Mesodermal cell (in vitro differentiated cells): Measurements from ENCODE around the gene SH3BGRL2.
"Not testable (repeated sequence)": the region's sequence is repeated elsewhere in the genome, so short reads cannot be mapped to it uniquely, and the experiment has no call there.

Experiments
- H3K27ac ChIP-seq: 2 replicates; pipeline ENCODE4 v1.7.0; 2013; ENCODE audit warnings: mild to moderate bottlenecking, low read depth, low read length, moderate library complexity; ENCODE audit not compliant: severe bottlenecking
- H3K36me3 ChIP-seq: 2 replicates; pipeline ENCODE4 v1.7.1; 2013; ENCODE audit warnings: mild to moderate bottlenecking, low read length, moderate library complexity; ENCODE audit not compliant: control insufficient read depth, insufficient read depth
- H3K4me1 ChIP-seq: one replicate; pipeline ENCODE4 v1.7.1; 2013; ENCODE audit warnings: mild to moderate bottlenecking, low read length; ENCODE audit not compliant: insufficient read depth, control insufficient read depth, poor library complexity, severe bottlenecking
- H3K4me3 ChIP-seq: 2 replicates; pipeline ENCODE4 v1.7.0; 2013; ENCODE audit warnings: low read length, control low read depth, mild to moderate bottlenecking; ENCODE audit not compliant: insufficient read depth, poor library complexity, severe bottlenecking; ENCODE audit errors: extremely low read depth
- H3K9me3 ChIP-seq: 2 replicates; pipeline ENCODE4 v1.7.1; 2013; ENCODE audit warnings: mild to moderate bottlenecking, low read length, moderate library complexity; ENCODE audit not compliant: control insufficient read depth
- WGBS, 2 experiments: methylation state at CpG; one replicate each; pipeline ENCODE4 v1.1.5; 2013; ENCODE audit warnings: missing lambda C conversion rate in 2 of 2; ENCODE audit not compliant: insufficient coverage in 2 of 2; 5-methylcytosine and 5-hydroxymethylcytosine counted together

Gene SH3BGRL2

GRCh38 chr6:79742030-79742429 lies 110.9 kb downstream of the SH3BGRL2 start:
- no CpG with 5 or more reads among the region's 2 CpGs for WGBS, 2 experiments
- no peaks in the 10 kb centered on the region for H3K4me1 ChIP-seq
- no peaks in the 10 kb centered on the region for H3K36me3 ChIP-seq
- H3K27ac ChIP-seq = no peak overlapping the region
- no peaks in the 10 kb centered on the region for H3K9me3 ChIP-seq
- H3K4me3 ChIP-seq = no peak overlapping the region

GRCh38 chr6:79745282-79745681 lies 114.2 kb downstream of the SH3BGRL2 start:
- not testable (repeated sequence) for H3K4me3 ChIP-seq, H3K9me3 ChIP-seq, H3K27ac ChIP-seq, H3K36me3 ChIP-seq, H3K4me1 ChIP-seq
- 96 to 100% methylated on average over 2 of the region's 2 CpGs for WGBS, 2 experiments

DNA sequence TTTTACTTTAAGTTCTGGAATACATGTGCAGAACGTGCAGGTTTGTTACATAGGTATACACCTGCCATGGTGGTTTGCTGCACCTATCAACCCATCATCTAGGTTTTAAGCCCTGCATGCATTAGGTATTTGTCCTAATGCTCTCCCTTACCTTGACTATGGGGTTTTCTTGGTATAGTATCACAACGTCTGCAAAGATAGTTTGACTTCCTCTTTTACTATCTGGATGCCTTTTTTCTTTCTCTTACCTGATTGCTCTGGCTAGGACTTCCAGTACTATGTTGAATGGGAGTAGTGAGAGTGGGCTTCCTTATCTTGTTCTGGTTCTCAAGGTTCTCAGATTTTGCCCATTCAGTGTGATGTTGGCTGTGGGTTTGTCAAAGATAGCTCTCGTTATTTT lies 115.2 kb downstream of the SH3BGRL2 start:
- not testable (repeated sequence) for H3K36me3 ChIP-seq, H3K9me3 ChIP-seq, H3K4me1 ChIP-seq, H3K27ac ChIP-seq, H3K4me3 ChIP-seq
- 83 to 100% methylated on average over 1 of the region's 3 CpGs for WGBS, 2 experiments

- 25 to 40% methylated on average over 2 of the region's 4 CpGs for WGBS, 2 experiments
- H3K4me1 ChIP-seq = no peaks in the 10 kb centered on the region
- H3K27ac ChIP-seq = no peak overlapping the region
- H3K4me3 ChIP-seq = no peak overlapping the region
- no peaks in the 10 kb centered on the region for H3K36me3 ChIP-seq
- H3K9me3 ChIP-seq = no peaks in the 10 kb centered on the region
Measured at GRCh38 chr6:79750806-79751205, 119.7 kb downstream of the SH3BGRL2 start.
